ENCODE results near the gene RPS6KC1.

- TF ChIP-seq CTCF (IDR thresholded peaks at IDR 0.05; ENCODE audit: low read length) (no peak), EZH2 (IDR thresholded peaks at IDR 0.05; ENCODE audit: borderline replicate concordance, low read length) (no peak)
Measured at GRCh38 chr1:213154056-213154685, 103.1 kb downstream of the RPS6KC1 start.

All from OCI-LY1 (cell line).